ENCODE data around the gene LRRFIP1. TPM values are rescaled to one million over a fixed set of nuclear protein-coding genes. Genes with fewer than 3 reads are reported as not detected.

Gene LRRFIP1
- total RNA-seq, 4 donors from 2014 or later, result 62.8 to 199 (median 121) TPM

- no peaks in the 10 kb centered on the region for H3K27me3 ChIP-seq
- peak overlapping the region; percentile 49 to 75 for H3K4me3 ChIP-seq
- DNase-seq, result peak in 1 of 2 donors; percentile 29
- no peak for TF ChIP-seq POLR2A (IDR thresholded peaks at IDR 0.05)
- no peak for TF ChIP-seq CTCF (IDR thresholded peaks at IDR 0.05)
- H3K27ac ChIP-seq, result peak overlapping the region; percentile 94 to 98
- H3K9me3 ChIP-seq, result no peaks in the 10 kb centered on the region
- H3K4me1 ChIP-seq, result peaks cover 24 to 40% of the 10 kb centered on the region in 2 donors
- no peaks in the 10 kb centered on the region for H3K36me3 ChIP-seq
- intact Hi-C loops (cut with DNase I; ENCODE audit: low total_unique reads), result no loop called here
Observed at GRCh38 chr2:237693291-237693994, 66.1 kb downstream of the LRRFIP1 start.

DNA sequence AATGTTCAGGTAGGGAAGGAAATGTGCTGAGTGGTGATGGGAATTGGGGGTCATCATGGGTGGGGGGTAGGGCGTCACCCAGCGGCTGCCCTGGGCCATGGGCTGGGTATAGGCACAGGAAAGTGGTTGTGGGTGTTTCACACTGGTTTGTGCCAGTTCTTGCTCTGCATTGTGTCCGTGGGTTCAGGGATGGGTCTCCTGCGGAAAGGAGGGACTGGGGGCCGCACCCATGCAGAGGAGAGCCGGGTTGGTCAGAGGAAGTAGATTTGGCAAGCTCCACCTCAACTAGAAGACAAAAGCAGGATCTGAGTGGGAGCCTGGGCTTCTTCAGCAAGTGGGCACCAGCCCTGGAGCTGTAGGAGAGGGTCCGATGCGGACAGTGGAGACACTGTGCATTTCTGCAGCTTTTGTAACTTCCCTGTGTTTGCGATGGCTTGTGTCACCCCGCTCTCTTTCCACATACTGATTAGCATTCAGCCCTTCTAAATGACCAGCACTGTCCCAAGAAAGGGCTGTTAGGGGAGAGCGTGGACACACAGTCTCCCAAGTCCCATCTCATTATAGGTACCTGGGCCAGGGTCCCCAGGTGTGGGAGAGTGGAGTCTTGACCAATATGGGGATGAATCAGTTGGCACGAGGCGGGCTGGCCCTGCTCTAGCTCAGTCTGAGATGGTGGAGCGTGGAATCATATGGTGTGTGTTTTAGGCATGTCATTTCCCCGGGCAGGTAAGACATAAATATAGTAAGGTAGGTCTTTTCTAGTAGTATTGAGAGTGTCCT lies 67.2 kb downstream of the LRRFIP1 start:
- Histone ChIP-seq H3K9me3 (no peaks in the 10 kb centered on the region), H3K27me3 (no peaks in the 10 kb centered on the region), H3K4me1 (peaks cover 15 to 38% of the 10 kb centered on the region in 2 donors), H3K36me3 (no peaks in the 10 kb centered on the region), H3K27ac (peak overlapping the region; percentile 94 to 98), H3K4me3 (peak overlapping the region; percentile 49 to 75)
- peak in 1 of 2 donors; percentile 24 for DNase-seq
- TF ChIP-seq POLR2A (IDR thresholded peaks at IDR 0.05) (peak in 1 of 2 donors; percentile 23), CTCF (IDR thresholded peaks at IDR 0.05) (no peak)
- intact Hi-C loops (cut with DNase I; ENCODE audit: low total_unique reads), result no loop called here

- H3K36me3 ChIP-seq, result no peaks in the 10 kb centered on the region
- no peaks in the 10 kb centered on the region for H3K27me3 ChIP-seq
- peak overlapping the region in 1 of 2 donors; percentile 75 for H3K4me3 ChIP-seq
- peak overlapping the region; percentile 94 to 98 for H3K27ac ChIP-seq
- TF ChIP-seq POLR2A (IDR thresholded peaks at IDR 0.05), result peak; percentile 46 to 65
- TF ChIP-seq CTCF (IDR thresholded peaks at IDR 0.05), result no peak
- intact Hi-C loops (cut with DNase I; ENCODE audit: low total_unique reads), result no loop called here
- no peaks in the 10 kb centered on the region for H3K9me3 ChIP-seq
- DNase-seq, result peak in 1 of 2 donors; percentile 4
- H3K4me1 ChIP-seq, result peaks cover 15 to 39% of the 10 kb centered on the region in 2 donors
Observed at GRCh38 chr2:237695201-237695780, 67.9 kb downstream of the LRRFIP1 start.

GRCh38 chr2:237696461-237696860 lies 69.1 kb downstream of the LRRFIP1 start:
- Histone ChIP-seq H3K9me3 (no peaks in the 10 kb centered on the region), H3K4me1 (peaks cover 21 to 50% of the 10 kb centered on the region in 2 donors), H3K36me3 (no peaks in the 10 kb centered on the region), H3K4me3 (no peak overlapping the region), H3K27ac (peak overlapping the region; percentile 94 to 98), H3K27me3 (no peaks in the 10 kb centered on the region)
- DNase-seq, result no peak
- TF ChIP-seq CTCF (IDR thresholded peaks at IDR 0.05) (no peak), POLR2A (IDR thresholded peaks at IDR 0.05) (no peak)
- intact Hi-C loops (cut with DNase I; ENCODE audit: low total_unique reads), result no loop called here

All from uterus (tissue), 4 donors.